ENCODE results near the gene STRN.

The STRN gene

GRCh38 chr2:36885605-36886004 lies 80.7 kb downstream of the STRN start:
- Histone ChIP-seq H3K27me3 (ENCODE audit: control insufficient read depth, insufficient read depth, low read length) (no peaks in the 10 kb centered on the region), H3K27ac (ENCODE audit: low read depth, low read length) (no peak overlapping the region), H3K9ac (ENCODE audit: low read length) (no peak overlapping the region)

GRCh38 chr2:36882532-36882931 lies 83.8 kb downstream of the STRN start:
- Histone ChIP-seq H3K36me3 (ENCODE audit: control insufficient read depth, insufficient read depth, low read length) (peaks cover under 1% of the 10 kb centered on the region), H3K27ac (ENCODE audit: low read depth, low read length) (no peak overlapping the region), H3K27me3 (ENCODE audit: control insufficient read depth, insufficient read depth, low read length) (no peaks in the 10 kb centered on the region), H3K9ac (ENCODE audit: low read length) (no peak overlapping the region), H3K4me3 (ENCODE audit: low read length) (no peak overlapping the region), H3K4me1 (ENCODE audit: control insufficient read depth, insufficient read depth, low read length) (no peaks in the 10 kb centered on the region)

More at GRCh38 chr2:36885605-36886004, 80.7 kb downstream of the STRN start:
- Histone ChIP-seq H3K4me1 (ENCODE audit: control insufficient read depth, insufficient read depth, low read length) (no peaks in the 10 kb centered on the region), H3K4me3 (ENCODE audit: low read length) (no peak overlapping the region), H3K36me3 (ENCODE audit: control insufficient read depth, insufficient read depth, low read length) (no peaks in the 10 kb centered on the region)

GRCh38 chr2:36881816-36882215 lies 84.5 kb downstream of the STRN start:
- Histone ChIP-seq H3K27ac (ENCODE audit: low read depth, low read length) (no peak overlapping the region), H3K36me3 (ENCODE audit: control insufficient read depth, insufficient read depth, low read length) (peaks cover 3% of the 10 kb centered on the region), H3K9ac (ENCODE audit: low read length) (no peak overlapping the region), H3K27me3 (ENCODE audit: control insufficient read depth, insufficient read depth, low read length) (no peaks in the 10 kb centered on the region), H3K4me3 (ENCODE audit: low read length) (no peak overlapping the region), H3K4me1 (ENCODE audit: control insufficient read depth, insufficient read depth, low read length) (no peaks in the 10 kb centered on the region)

- Histone ChIP-seq H3K4me3 (ENCODE audit: low read length) (no peak overlapping the region), H3K4me1 (ENCODE audit: control insufficient read depth, insufficient read depth, low read length) (no peaks in the 10 kb centered on the region), H3K36me3 (ENCODE audit: control insufficient read depth, insufficient read depth, low read length) (peaks cover 5% of the 10 kb centered on the region), H3K27ac (ENCODE audit: low read depth, low read length) (no peak overlapping the region), H3K27me3 (ENCODE audit: control insufficient read depth, insufficient read depth, low read length) (no peaks in the 10 kb centered on the region), H3K9ac (ENCODE audit: low read length) (no peak overlapping the region)
These were observed 87.9 kb downstream of the STRN start for GRCh38 chr2:36878429-36878828.

GRCh38 chr2:36871068-36871707 lies 95.1 kb downstream of the STRN start:
- no peak overlapping the region for H3K9ac ChIP-seq (ENCODE audit: low read length)
- H3K27me3 ChIP-seq (ENCODE audit: control insufficient read depth, insufficient read depth, low read length): no peaks in the 10 kb centered on the region
- no peaks in the 10 kb centered on the region for H3K4me1 ChIP-seq (ENCODE audit: control insufficient read depth, insufficient read depth, low read length)
- no peak overlapping the region for H3K4me3 ChIP-seq (ENCODE audit: low read length)
- H3K27ac ChIP-seq (ENCODE audit: low read depth, low read length): no peak overlapping the region
- H3K36me3 ChIP-seq (ENCODE audit: control insufficient read depth, insufficient read depth, low read length): peaks cover 7% of the 10 kb centered on the region

- Histone ChIP-seq H3K27me3 (ENCODE audit: control insufficient read depth, insufficient read depth, low read length) (no peaks in the 10 kb centered on the region), H3K9ac (ENCODE audit: low read length) (no peak overlapping the region), H3K27ac (ENCODE audit: low read depth, low read length) (no peak overlapping the region), H3K36me3 (ENCODE audit: control insufficient read depth, insufficient read depth, low read length) (peaks cover 4% of the 10 kb centered on the region), H3K4me1 (ENCODE audit: control insufficient read depth, insufficient read depth, low read length) (no peaks in the 10 kb centered on the region), H3K4me3 (ENCODE audit: low read length) (no peak overlapping the region)
These were observed 96.7 kb downstream of the STRN start for GRCh38 chr2:36869606-36870005.

GRCh38 chr2:36861896-36862295 lies 104.4 kb downstream of the STRN start:
- Histone ChIP-seq H3K4me3 (ENCODE audit: low read length) (no peak overlapping the region), H3K4me1 (ENCODE audit: control insufficient read depth, insufficient read depth, low read length) (no peaks in the 10 kb centered on the region), H3K36me3 (ENCODE audit: control insufficient read depth, insufficient read depth, low read length) (no peaks in the 10 kb centered on the region), H3K27me3 (ENCODE audit: control insufficient read depth, insufficient read depth, low read length) (no peaks in the 10 kb centered on the region), H3K27ac (ENCODE audit: low read depth, low read length) (no peak overlapping the region), H3K9ac (ENCODE audit: low read length) (no peak overlapping the region)

GRCh38 chr2:36859366-36859792 lies 107.0 kb downstream of the STRN start:
- no peak overlapping the region for H3K27ac ChIP-seq (ENCODE audit: low read depth, low read length)
- H3K4me3 ChIP-seq (ENCODE audit: low read length): no peak overlapping the region
- no peaks in the 10 kb centered on the region for H3K4me1 ChIP-seq (ENCODE audit: control insufficient read depth, insufficient read depth, low read length)
- no peak overlapping the region for H3K9ac ChIP-seq (ENCODE audit: low read length)
- H3K27me3 ChIP-seq (ENCODE audit: control insufficient read depth, insufficient read depth, low read length): no peaks in the 10 kb centered on the region
- peaks cover 4% of the 10 kb centered on the region for H3K36me3 ChIP-seq (ENCODE audit: control insufficient read depth, insufficient read depth, low read length)

GRCh38 chr2:36858551-36859365 lies 107.6 kb downstream of the STRN start:
- Histone ChIP-seq H3K27me3 (ENCODE audit: control insufficient read depth, insufficient read depth, low read length) (no peaks in the 10 kb centered on the region), H3K4me1 (ENCODE audit: control insufficient read depth, insufficient read depth, low read length) (no peaks in the 10 kb centered on the region), H3K36me3 (ENCODE audit: control insufficient read depth, insufficient read depth, low read length) (peaks cover 5% of the 10 kb centered on the region), H3K4me3 (ENCODE audit: low read length) (no peak overlapping the region), H3K9ac (ENCODE audit: low read length) (no peak overlapping the region), H3K27ac (ENCODE audit: low read depth, low read length) (no peak overlapping the region)

GRCh38 chr2:36857713-36858112 lies 108.6 kb downstream of the STRN start:
- H3K9ac ChIP-seq (ENCODE audit: low read length): no peak overlapping the region
- peaks cover 5% of the 10 kb centered on the region for H3K36me3 ChIP-seq (ENCODE audit: control insufficient read depth, insufficient read depth, low read length)
- no peak overlapping the region for H3K27ac ChIP-seq (ENCODE audit: low read depth, low read length)
- H3K4me3 ChIP-seq (ENCODE audit: low read length): no peak overlapping the region
- no peaks in the 10 kb centered on the region for H3K27me3 ChIP-seq (ENCODE audit: control insufficient read depth, insufficient read depth, low read length)
- H3K4me1 ChIP-seq (ENCODE audit: control insufficient read depth, insufficient read depth, low read length): no peaks in the 10 kb centered on the region

GRCh38 chr2:36855429-36855828 lies 110.9 kb downstream of the STRN start:
- no peaks in the 10 kb centered on the region for H3K27me3 ChIP-seq (ENCODE audit: control insufficient read depth, insufficient read depth, low read length)
- H3K9ac ChIP-seq (ENCODE audit: low read length): no peak overlapping the region
- no peaks in the 10 kb centered on the region for H3K4me1 ChIP-seq (ENCODE audit: control insufficient read depth, insufficient read depth, low read length)
- no peak overlapping the region for H3K4me3 ChIP-seq (ENCODE audit: low read length)
- no peak overlapping the region for H3K27ac ChIP-seq (ENCODE audit: low read depth, low read length)
- H3K36me3 ChIP-seq (ENCODE audit: control insufficient read depth, insufficient read depth, low read length): peaks cover 5% of the 10 kb centered on the region

GRCh38 chr2:36854241-36854640 lies 112.1 kb downstream of the STRN start:
- no peak overlapping the region for H3K27ac ChIP-seq (ENCODE audit: low read depth, low read length)

GRCh38 chr2:36849265-36849664 lies 117.1 kb downstream of the STRN start:
- no peak overlapping the region for H3K4me3 ChIP-seq (ENCODE audit: low read length)
- no peak overlapping the region for H3K27ac ChIP-seq (ENCODE audit: low read depth, low read length)
- no peaks in the 10 kb centered on the region for H3K4me1 ChIP-seq (ENCODE audit: control insufficient read depth, insufficient read depth, low read length)
- no peaks in the 10 kb centered on the region for H3K27me3 ChIP-seq (ENCODE audit: control insufficient read depth, insufficient read depth, low read length)
- H3K36me3 ChIP-seq (ENCODE audit: control insufficient read depth, insufficient read depth, low read length): peaks cover 7% of the 10 kb centered on the region
- no peak overlapping the region for H3K9ac ChIP-seq (ENCODE audit: low read length)

More at GRCh38 chr2:36854241-36854640, 112.1 kb downstream of the STRN start:
- no peaks in the 10 kb centered on the region for H3K4me1 ChIP-seq (ENCODE audit: control insufficient read depth, insufficient read depth, low read length)
- H3K36me3 ChIP-seq (ENCODE audit: control insufficient read depth, insufficient read depth, low read length): peaks cover 9% of the 10 kb centered on the region
- H3K9ac ChIP-seq (ENCODE audit: low read length): no peak overlapping the region
- no peaks in the 10 kb centered on the region for H3K27me3 ChIP-seq (ENCODE audit: control insufficient read depth, insufficient read depth, low read length)
- no peak overlapping the region for H3K4me3 ChIP-seq (ENCODE audit: low read length)
